Ovary (tissue), 9 donors: ENCODE data around the gene AFM. TPM values are rescaled to one million over a fixed set of nuclear protein-coding genes. Genes with fewer than 3 reads are reported as not detected.

Experiments used
- DNase-seq, 5 donors: peaks; one replicate each; pipeline ENCODE4 v3.0.0-alpha.2; 2019 to 2020
- H3K27ac ChIP-seq, 2 donors: fragments of 200-600 bp; one replicate each; pipeline versions ENCODE4 v1.5.1 to v1.8.0; 2019 to 2022
- H3K27me3 ChIP-seq: fragments of 200-600 bp; one replicate; pipeline ENCODE4 v1.8.0; 2022
- H3K36me3 ChIP-seq: fragments of 200-600 bp; sonication (generic); one replicate; pipeline ENCODE4 v1.5.1; 2019
- H3K4me1 ChIP-seq: one replicate; pipeline ENCODE4 v1.8.1; 2013; ENCODE audit warnings: mild to moderate bottlenecking, moderate library complexity; ENCODE audit not compliant: insufficient read depth
- H3K4me3 ChIP-seq: fragments of 200-600 bp; sonication (generic); one replicate; pipeline ENCODE4 v1.5.1; 2017
- H3K9me3 ChIP-seq, 2 donors: fragments of 200-600 bp in 1 of 2; sonication (generic) in 1 of 2; one replicate each; pipeline versions ENCODE4 v1.5.1 to v1.8.1; 2013 to 2019; ENCODE audit warnings: mild to moderate bottlenecking in 1 of 2, moderate library complexity in 1 of 2
- EP300 ChIP-seq: sonication (generic); formaldehyde crosslinking; IDR thresholded peaks from one replicate; pipeline ENCODE4 v1.6.1; 2017; ENCODE audit warnings: antibody characterized with exemption
- POLR2A ChIP-seq: fragments of 450-650 bp; IDR thresholded peaks from one replicate; pipeline ENCODE4 v1.6.1; 2017; ENCODE audit warnings: antibody characterized with exemption, mild to moderate bottlenecking, moderate library complexity
- WGBS, 3 donors: extraction: QIAGEN DNeasy Blood & Tissue Kit in 1 of 3; methylation state at CpG; one replicate each; pipeline versions ENCODE4 v1.1.5 to v1.1.7; 2013 to 2017; 5-methylcytosine and 5-hydroxymethylcytosine counted together
- intact Hi-C, 4 donors: fragments of 100-400 bp; cut with DNase I; formaldehyde crosslinking; loops; one replicate each; pipeline versions ENCODE4 v1.11.0 to v1.15.1; 2022 to 2023
- polyA plus RNA-seq, 2 donors: library from polyadenylated mRNA; stranded (reverse); fragments of 200-250 nt in 1 of 2; fragments of 350-450 nt in 1 of 2; fragmentation: Illumina TruSeq in 1 of 2; extraction: RNeasy Lipid Tissue Mini Kit (QIAGEN cat#74804) in 1 of 2; gene quantifications; one replicate each; pipeline ENCODE4 v1.2.3, GENCODE V29; 2013 to 2014
- total RNA-seq, 7 donors: library from RNA; depleted of rRNA in 2 of 7; stranded (reverse); fragments of >200 nt in 2 of 7; fragmentation: NEBNext Ultra II Directional in 3 of 7; extraction: Animal tissue kit (Norgen Biotek cat#: 25700) in 3 of 7; gene quantifications; one replicate each; pipeline versions ENCODE4 v1.1.0 to v1.2.4, GENCODE V29; 2016 to 2023
- TF ChIP-seq, protein P1 (sequence below), 3 donors: fragments of 450-650 bp in 2 of 3; fragments of 200-600 bp in 1 of 3; IDR thresholded peaks; one replicate each; pipeline versions ENCODE4 v1.5.1 to v1.8.0; 2016 to 2022; ENCODE audit warnings: antibody characterized with exemption in 3 of 3, mild to moderate bottlenecking in 1 of 3
- donor health status: DM: no; HTN: no; CAD: no; lungs with moderate emphysema.
- donor health status: DM: no; HTN: no; CAD: no.
- donor health status: Bipolar disorder and iron deficiency.
- donor health status: DM: yes; HTN: yes; CAD: no.
- donor health status: DM: no; HTN: no; CAD: no.
- donor health status: DM: yes; HTN: yes; CAD: no.

Gene AFM
- total and polyA plus RNA-seq, 9 donors, result 0.15 TPM; not detected in 8

DNA sequence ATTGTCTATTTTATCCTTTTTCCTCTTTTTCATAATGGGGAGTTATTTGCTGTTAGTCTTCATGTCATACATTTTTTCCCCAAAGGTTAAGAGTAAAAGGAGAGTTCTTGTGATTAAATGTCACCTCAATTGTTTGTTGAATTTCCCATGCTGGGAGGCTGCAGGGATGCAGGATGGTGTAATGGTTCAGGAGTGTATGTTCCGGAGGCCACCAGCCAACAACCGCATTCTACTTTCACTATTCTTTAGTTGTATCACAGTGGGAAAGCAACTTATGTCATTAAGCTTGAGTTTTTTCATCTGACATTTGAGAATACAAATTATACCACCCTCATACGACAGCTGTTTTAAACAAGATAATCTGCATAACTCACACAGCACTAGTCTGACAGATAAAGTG is 30.1 kb upstream of the AFM start:
- no peaks in the 10 kb centered on the region for H3K27me3 ChIP-seq
- TF ChIP-seq, protein P1, sequence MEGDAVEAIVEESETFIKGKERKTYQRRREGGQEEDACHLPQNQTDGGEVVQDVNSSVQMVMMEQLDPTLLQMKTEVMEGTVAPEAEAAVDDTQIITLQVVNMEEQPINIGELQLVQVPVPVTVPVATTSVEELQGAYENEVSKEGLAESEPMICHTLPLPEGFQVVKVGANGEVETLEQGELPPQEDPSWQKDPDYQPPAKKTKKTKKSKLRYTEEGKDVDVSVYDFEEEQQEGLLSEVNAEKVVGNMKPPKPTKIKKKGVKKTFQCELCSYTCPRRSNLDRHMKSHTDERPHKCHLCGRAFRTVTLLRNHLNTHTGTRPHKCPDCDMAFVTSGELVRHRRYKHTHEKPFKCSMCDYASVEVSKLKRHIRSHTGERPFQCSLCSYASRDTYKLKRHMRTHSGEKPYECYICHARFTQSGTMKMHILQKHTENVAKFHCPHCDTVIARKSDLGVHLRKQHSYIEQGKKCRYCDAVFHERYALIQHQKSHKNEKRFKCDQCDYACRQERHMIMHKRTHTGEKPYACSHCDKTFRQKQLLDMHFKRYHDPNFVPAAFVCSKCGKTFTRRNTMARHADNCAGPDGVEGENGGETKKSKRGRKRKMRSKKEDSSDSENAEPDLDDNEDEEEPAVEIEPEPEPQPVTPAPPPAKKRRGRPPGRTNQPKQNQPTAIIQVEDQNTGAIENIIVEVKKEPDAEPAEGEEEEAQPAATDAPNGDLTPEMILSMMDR (IDR thresholded peaks at IDR 0.05), result no peak
- no peak for TF ChIP-seq POLR2A
- no peak for TF ChIP-seq EP300
- no peaks in the 10 kb centered on the region for H3K9me3 ChIP-seq
- 18 to 26% (median 22%) methylated on average over 3 of the region's 3 CpGs for WGBS, 3 donors
- H3K27ac ChIP-seq, result no peak overlapping the region
- intact Hi-C loops, result no loop called here
- DNase-seq, result no peak
- no peaks in the 10 kb centered on the region for H3K36me3 ChIP-seq
- H3K4me3 ChIP-seq, result no peak overlapping the region
- peaks cover 8% of the 10 kb centered on the region for H3K4me1 ChIP-seq

DNA sequence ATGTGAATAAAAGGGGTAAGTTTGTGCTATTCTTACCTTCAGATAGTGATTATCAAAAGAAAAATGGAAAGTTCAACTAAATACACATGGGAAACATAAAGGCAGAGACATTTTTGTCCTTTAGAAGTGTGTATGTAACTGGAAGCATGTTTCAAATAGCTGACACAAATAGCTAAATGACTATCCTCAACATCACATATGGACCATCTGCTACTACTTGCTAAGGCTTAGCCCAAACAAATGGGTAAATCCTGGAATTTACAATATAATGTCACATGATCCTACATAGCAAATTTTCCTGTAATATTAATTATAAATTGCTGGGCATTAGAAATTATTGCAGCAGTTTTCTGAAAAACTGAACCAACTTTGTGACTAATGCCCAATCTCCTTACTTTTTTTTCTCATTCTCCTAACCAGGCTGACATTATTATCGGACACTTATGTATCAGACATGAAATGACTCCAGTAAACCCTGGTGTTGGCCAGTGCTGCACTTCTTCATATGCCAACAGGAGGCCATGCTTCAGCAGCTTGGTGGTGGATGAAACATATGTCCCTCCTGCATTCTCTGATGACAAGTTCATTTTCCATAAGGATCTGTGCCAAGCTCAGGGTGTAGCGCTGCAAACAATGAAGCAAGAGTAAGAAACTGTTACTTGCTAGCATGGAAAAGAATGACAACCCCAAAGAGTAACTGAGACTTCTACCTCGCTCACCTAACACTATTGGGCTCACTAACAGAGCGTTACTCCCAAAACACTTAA is 29.4 kb upstream of the AFM start:
- WGBS, 3 donors, result 97 to 99% (median 98%) methylated on average over 4 of the region's 4 CpGs
- peaks cover 8% of the 10 kb centered on the region for H3K4me1 ChIP-seq
- no peaks in the 10 kb centered on the region for H3K9me3 ChIP-seq
- no peak for DNase-seq
- intact Hi-C loops, result no loop called here
- H3K36me3 ChIP-seq, result no peaks in the 10 kb centered on the region
- H3K27ac ChIP-seq, result no peak overlapping the region
- H3K27me3 ChIP-seq, result no peaks in the 10 kb centered on the region
- H3K4me3 ChIP-seq, result no peak overlapping the region
- no peak for TF ChIP-seq EP300
- no peak for TF ChIP-seq POLR2A
- TF ChIP-seq, protein P1 (IDR thresholded peaks at IDR 0.05), result no peak

GRCh38 chr4:73452953-73453700 is 28.4 kb upstream of the AFM start:
- no peak for DNase-seq
- no peaks in the 10 kb centered on the region for H3K36me3 ChIP-seq
- H3K9me3 ChIP-seq, result no peaks in the 10 kb centered on the region
- no peaks in the 10 kb centered on the region for H3K27me3 ChIP-seq
- intact Hi-C loops, result no loop called here
- H3K4me3 ChIP-seq, result no peak overlapping the region
- H3K4me1 ChIP-seq, result peaks cover 8% of the 10 kb centered on the region
- TF ChIP-seq, protein P1 (IDR thresholded peaks at IDR 0.05), result no peak
- TF ChIP-seq EP300 (no peak), POLR2A (no peak)
- H3K27ac ChIP-seq, result no peak overlapping the region
- WGBS, 3 donors, result 71 to 72% (median 71%) methylated on average over 2 of the region's 2 CpGs

GRCh38 chr4:73453701-73454005 is 27.9 kb upstream of the AFM start:
- Histone ChIP-seq H3K27me3 (no peaks in the 10 kb centered on the region), H3K9me3 (no peaks in the 10 kb centered on the region), H3K36me3 (no peaks in the 10 kb centered on the region), H3K4me3 (no peak overlapping the region), H3K4me1 (peaks cover 8% of the 10 kb centered on the region), H3K27ac (no peak overlapping the region)
- no peak for DNase-seq
- TF ChIP-seq EP300 (no peak), POLR2A (no peak)
- TF ChIP-seq, protein P1 (IDR thresholded peaks at IDR 0.05), result no peak
- intact Hi-C loops, result no loop called here
